ENCODE data around the gene AQP2. TPM values are rescaled to one million over a fixed set of nuclear protein-coding genes. Genes with fewer than 3 reads are reported as not detected.

Gene AQP2
- total and polyA plus RNA-seq, 2 of the 4 experiments (the other 2 are of a cell fraction) = not detected

DNA sequence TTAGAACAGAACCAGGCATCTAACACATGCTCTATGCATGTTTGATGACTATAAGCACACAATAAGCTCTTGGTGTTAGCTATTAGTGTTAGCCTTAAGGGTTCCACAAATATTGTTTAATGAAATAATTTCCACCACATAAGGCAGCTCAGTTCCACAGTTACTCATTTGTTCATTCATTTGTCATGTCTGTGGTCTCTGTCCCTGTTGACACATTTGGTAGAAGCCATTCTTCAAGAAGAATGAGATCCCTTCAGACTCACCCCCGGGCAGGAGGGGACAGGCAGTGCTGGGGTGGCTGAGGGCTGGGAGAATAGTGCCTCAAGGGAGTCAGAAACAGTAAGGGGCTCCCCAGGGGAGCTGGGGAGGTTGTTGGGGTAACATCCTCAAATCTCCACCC lies 43.2 kb upstream of the AQP2 start:
- Histone ChIP-seq H3K9me1 (ENCODE audit: insufficient read depth, low read length) (peaks cover 11% of the 10 kb centered on the region), H3K27me3 (ENCODE audit: control insufficient read depth, insufficient read depth, low read length) (no peaks in the 10 kb centered on the region), H4K20me1 (ENCODE audit: insufficient read depth, low read length) (no peaks in the 10 kb centered on the region), H4K91ac (ENCODE audit: insufficient read depth, low read depth, low read length) (no peak overlapping the region), H3K4me1 (ENCODE audit: control insufficient read depth, insufficient read depth, low read length) (peaks cover 17% of the 10 kb centered on the region; the same call in 1 of the 2 replicates), H2BK20ac (ENCODE audit: low read depth, low read length) (no peak overlapping the region), H2BK15ac (ENCODE audit: low read depth, low read length) (no peak overlapping the region), H2BK120ac (ENCODE audit: low read depth, low read length) (no peak overlapping the region), H2AFZ (replicated peaks; ENCODE audit: low read length, poor library complexity) (no peak overlapping the region), H3K27ac (ENCODE audit: insufficient read depth, low read length) (no peak overlapping the region), H4K5ac (ENCODE audit: low read depth, low read length) (no peak overlapping the region), H2AK9ac (replicated peaks; ENCODE audit: low read depth, low read length, poor library complexity) (no peak overlapping the region), H3K18ac (ENCODE audit: low read depth, low read length) (no peak overlapping the region), H3K56ac (ENCODE audit: extremely low read depth, insufficient read depth, low read length) (no peak overlapping the region), H4K8ac (ENCODE audit: low read depth in 2 of 2, low read length in 2 of 2) (no peak overlapping the region), H3K4me3 (ENCODE audit: insufficient read depth, low read depth, low read length) (no peak overlapping the region), H3K36me3 (ENCODE audit: control insufficient read depth, insufficient read depth, low read length) (no peaks in the 10 kb centered on the region), H2BK5ac (ENCODE audit: low read depth, low read length, poor library complexity, severe bottlenecking) (no peak overlapping the region), H3K4me2 (ENCODE audit: low read depth, low read length) (no peak overlapping the region), H3K9me3 (ENCODE audit: control insufficient read depth, insufficient read depth, low read length) (no peaks in the 10 kb centered on the region), H3K4ac (ENCODE audit: low read depth, low read length) (no peak overlapping the region), H2AK5ac (ENCODE audit: low read depth, low read length) (no peak overlapping the region), H3K9ac (ENCODE audit: low read depth, low read length) (no peak overlapping the region), H3K23ac (ENCODE audit: low read depth, low read length) (no peak overlapping the region), H3K14ac (replicated peaks; ENCODE audit: low read depth, low read length) (no peak overlapping the region), H3K79me1 (ENCODE audit: low read depth in 1 of 2, low read length in 2 of 2) (no peaks in the 10 kb centered on the region)
- ChIA-PET POLR2A (ENCODE audit: unreplicated experiment) (no interaction called here), CTCF (no interaction called here)
- no TSS peak for BruUV-seq (replicated peaks)
- in situ Hi-C loops (cut with MboI; ENCODE audit: low sequenced_read_pairs) = no loop called here
- TF ChIP-seq NFE2L2 (IDR thresholded peaks at IDR 0.05; ENCODE audit: low read depth, low read length) (no peak), MAFK (IDR thresholded peaks at IDR 0.05; ENCODE audit: low read depth, low read length) (no peak), RFX5 (IDR thresholded peaks at IDR 0.05; ENCODE audit: low read depth, low read length) (no peak), BHLHE40 (IDR thresholded peaks at IDR 0.05; ENCODE audit: low read depth, low read length) (no peak), CHD1 (IDR thresholded peaks at IDR 0.05; ENCODE audit: low read depth, low read length) (no peak), RAD21 (IDR thresholded peaks at IDR 0.05; ENCODE audit: low read length) (no peak), MAZ (IDR thresholded peaks at IDR 0.05; ENCODE audit: borderline replicate concordance, low read depth, low read length) (no peak), SMC3 (IDR thresholded peaks at IDR 0.05; ENCODE audit: low read depth, low read length) (no peak), RCOR1 (IDR thresholded peaks at IDR 0.05; ENCODE audit: insufficient replicate concordance, low read length) (no peak), MXI1 (IDR thresholded peaks at IDR 0.05; ENCODE audit: borderline replicate concordance, low read depth, low read length) (no peak), FOS (IDR thresholded peaks at IDR 0.05; ENCODE audit: low read depth, low read length) (no peak), CEBPB (IDR thresholded peaks at IDR 0.05; ENCODE audit: low read depth, low read length) (no peak), POLR2A (IDR thresholded peaks at IDR 0.05; ENCODE audit: low read depth, low read length) (no peak)
- TF ChIP-seq, protein P1, sequence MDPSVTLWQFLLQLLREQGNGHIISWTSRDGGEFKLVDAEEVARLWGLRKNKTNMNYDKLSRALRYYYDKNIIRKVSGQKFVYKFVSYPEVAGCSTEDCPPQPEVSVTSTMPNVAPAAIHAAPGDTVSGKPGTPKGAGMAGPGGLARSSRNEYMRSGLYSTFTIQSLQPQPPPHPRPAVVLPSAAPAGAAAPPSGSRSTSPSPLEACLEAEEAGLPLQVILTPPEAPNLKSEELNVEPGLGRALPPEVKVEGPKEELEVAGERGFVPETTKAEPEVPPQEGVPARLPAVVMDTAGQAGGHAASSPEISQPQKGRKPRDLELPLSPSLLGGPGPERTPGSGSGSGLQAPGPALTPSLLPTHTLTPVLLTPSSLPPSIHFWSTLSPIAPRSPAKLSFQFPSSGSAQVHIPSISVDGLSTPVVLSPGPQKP (IDR thresholded peaks at IDR 0.05; ENCODE audit: borderline replicate concordance, low read depth, low read length) = no peak
- TF ChIP-seq, protein P2, sequence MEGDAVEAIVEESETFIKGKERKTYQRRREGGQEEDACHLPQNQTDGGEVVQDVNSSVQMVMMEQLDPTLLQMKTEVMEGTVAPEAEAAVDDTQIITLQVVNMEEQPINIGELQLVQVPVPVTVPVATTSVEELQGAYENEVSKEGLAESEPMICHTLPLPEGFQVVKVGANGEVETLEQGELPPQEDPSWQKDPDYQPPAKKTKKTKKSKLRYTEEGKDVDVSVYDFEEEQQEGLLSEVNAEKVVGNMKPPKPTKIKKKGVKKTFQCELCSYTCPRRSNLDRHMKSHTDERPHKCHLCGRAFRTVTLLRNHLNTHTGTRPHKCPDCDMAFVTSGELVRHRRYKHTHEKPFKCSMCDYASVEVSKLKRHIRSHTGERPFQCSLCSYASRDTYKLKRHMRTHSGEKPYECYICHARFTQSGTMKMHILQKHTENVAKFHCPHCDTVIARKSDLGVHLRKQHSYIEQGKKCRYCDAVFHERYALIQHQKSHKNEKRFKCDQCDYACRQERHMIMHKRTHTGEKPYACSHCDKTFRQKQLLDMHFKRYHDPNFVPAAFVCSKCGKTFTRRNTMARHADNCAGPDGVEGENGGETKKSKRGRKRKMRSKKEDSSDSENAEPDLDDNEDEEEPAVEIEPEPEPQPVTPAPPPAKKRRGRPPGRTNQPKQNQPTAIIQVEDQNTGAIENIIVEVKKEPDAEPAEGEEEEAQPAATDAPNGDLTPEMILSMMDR (conservative IDR thresholded peaks at IDR 0.05; ENCODE audit: low read depth, low read length) = no peak
- TF ChIP-seq, protein P3, sequence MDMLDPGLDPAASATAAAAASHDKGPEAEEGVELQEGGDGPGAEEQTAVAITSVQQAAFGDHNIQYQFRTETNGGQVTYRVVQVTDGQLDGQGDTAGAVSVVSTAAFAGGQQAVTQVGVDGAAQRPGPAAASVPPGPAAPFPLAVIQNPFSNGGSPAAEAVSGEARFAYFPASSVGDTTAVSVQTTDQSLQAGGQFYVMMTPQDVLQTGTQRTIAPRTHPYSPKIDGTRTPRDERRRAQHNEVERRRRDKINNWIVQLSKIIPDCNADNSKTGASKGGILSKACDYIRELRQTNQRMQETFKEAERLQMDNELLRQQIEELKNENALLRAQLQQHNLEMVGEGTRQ (IDR thresholded peaks at IDR 0.05; ENCODE audit: low read depth, low read length) = no peak
- no CpG with 5 or more reads among the region's 1 CpG for WGBS, 2 experiments (ENCODE audit: extremely low coverage in 2 of 2, insufficient read length in 1 of 2)
- intact Hi-C loops (cut with micrococcal nuclease) = no loop called here
- ATAC-seq (ENCODE audit: low read depth) (no peak), DNase-seq (no peak)
- dilution Hi-C loops (cut with HindIII; ENCODE audit: low sequenced_read_pairs, unreplicated experiment) = no loop called here

Data from IMR-90 (cell line).